PC-3 (cell line): ENCODE results near the gene TRAPPC10. TPM values are rescaled to one million over a fixed set of nuclear protein-coding genes. Genes with fewer than 3 reads are reported as not detected.

ENCODE experiments used
- ATAC-seq: fragments of 200-7000 bp; cut with Tn5 transposase; 2 replicates; pipeline ENCODE4 v1.9.1; 2020; ENCODE audit warnings: mild to moderate bottlenecking, moderate library complexity
- BruUV-seq: library from RNA; stranded (reverse); fragments of 400-500 nt; replicated peaks from 2 replicates; lab custom pipeline; 2021; lab: Mats Ljungman, UMichigan
- CTCF ChIA-PET: fragments of 300-600 bp; sonication (Branson Sonifier 250); formaldehyde crosslinking; loops from one replicate; lab custom pipeline; 2022; ENCODE audit warnings: antibody characterized with exemption; lab: Charles Lee
- POLR2A ChIA-PET: fragments of 300-600 bp; sonication (Branson Sonifier 250); formaldehyde crosslinking; loops from one replicate; lab custom pipeline; 2022; ENCODE audit warnings: antibody characterized with exemption; ENCODE audit not compliant: unreplicated experiment; lab: Charles Lee
- DNase-seq: peaks from one replicate; pipeline ENCODE4 v3.0.0-alpha.2; 2015
- H2AFZ ChIP-seq: fragments of 300-600 bp; sonication (generic); 2 replicates; pipeline ENCODE4 v1.6.0; 2016; ENCODE audit warnings: antibody characterized with exemption, low read length
- H3F3A ChIP-seq: fragments of 300-600 bp; sonication (generic); one replicate; pipeline ENCODE4 v1.6.0; 2017; ENCODE audit warnings: antibody characterized with exemption, low read length, control low read depth, mild to moderate bottlenecking; ENCODE audit not compliant: unreplicated experiment
- H3K27ac ChIP-seq: fragments of 300-600 bp; sonication (generic); 2 replicates; pipeline ENCODE4 v1.5.1; 2016; ENCODE audit warnings: mild to moderate bottlenecking, low read length
- H3K27me3 ChIP-seq: fragments of 300-600 bp; sonication (generic); 2 replicates; pipeline ENCODE4 v1.6.1; 2016; ENCODE audit warnings: low read length, mixed read lengths
- H3K36me3 ChIP-seq: fragments of 300-600 bp; sonication (generic); 2 replicates; pipeline ENCODE4 v1.6.1; 2016; ENCODE audit warnings: low read depth, mixed run types, low read length, mixed read lengths
- H3K4me1 ChIP-seq: fragments of 300-600 bp; sonication (generic); 2 replicates; pipeline ENCODE4 v1.5.1; 2016; ENCODE audit warnings: low read length; ENCODE audit not compliant: insufficient read depth
- H3K4me2 ChIP-seq: fragments of 300-600 bp; sonication (generic); 2 replicates; pipeline ENCODE4 v1.6.0; 2016; ENCODE audit warnings: low read length
- H3K4me3 ChIP-seq: fragments of 300-600 bp; sonication (generic); 2 replicates; pipeline ENCODE4 v1.5.1; 2016; ENCODE audit warnings: mild to moderate bottlenecking, low read length, mixed read lengths
- H3K79me2 ChIP-seq: fragments of 300-600 bp; sonication (generic); 2 replicates; pipeline ENCODE4 v1.6.1; 2017; ENCODE audit warnings: low read length, mixed read lengths
- H3K9ac ChIP-seq: fragments of 300-600 bp; sonication (generic); 2 replicates; pipeline ENCODE4 v1.6.0; 2016; ENCODE audit warnings: mild to moderate bottlenecking, low read length
- H3K9me2 ChIP-seq: fragments of 300-600 bp; sonication (generic); replicated peaks from 2 replicates; pipeline ENCODE4 v1.6.1; 2016; ENCODE audit warnings: mixed run types, low read length, mixed read lengths
- H3K9me3 ChIP-seq: fragments of 300-600 bp; sonication (generic); 2 replicates; pipeline ENCODE4 v1.6.1; 2016; ENCODE audit warnings: low read length, mixed read lengths
- H4K20me1 ChIP-seq: fragments of 300-600 bp; sonication (generic); 2 replicates; pipeline ENCODE4 v1.6.1; 2016; ENCODE audit warnings: low read length, mixed read lengths
- CTCF ChIP-seq: fragments of 300-600 bp; sonication (generic); conservative IDR thresholded peaks from 2 replicates; pipeline ENCODE4 v1.5.1; 2017; ENCODE audit warnings: antibody characterized with exemption, low read depth, mild to moderate bottlenecking, low read length
- EZH2 ChIP-seq: fragments of 300-600 bp; sonication (generic); IDR thresholded peaks from one replicate; pipeline ENCODE4 v1.6.1; 2017; ENCODE audit warnings: antibody characterized with exemption, mild to moderate bottlenecking, low read length; ENCODE audit not compliant: unreplicated experiment
- EZH2phosphoT487 ChIP-seq: fragments of 300-600 bp; sonication (generic); IDR thresholded peaks from 2 replicates; pipeline ENCODE4 v1.6.1; 2018; ENCODE audit warnings: mild to moderate bottlenecking, antibody characterized with exemption, low read length, borderline replicate concordance
- intact Hi-C: fragments of 100-400 bp; cut with micrococcal nuclease; formaldehyde crosslinking; loops from 2 replicates; pipeline ENCODE4 v1.9.0; 2023
- total RNA-seq: library from RNA; depleted of rRNA; stranded (reverse); fragments of >200 nt; gene quantifications from 2 replicates; pipeline ENCODE4 v1.2.3, GENCODE V29; 2014

The TRAPPC10 gene
- total RNA-seq, 1 experiment from 2014 or later: 31.4 TPM

GRCh38 chr21:44064852-44065403, 52.8 kb downstream of the TRAPPC10 start:
- Histone ChIP-seq H3K36me3 (peaks cover 32% of the 10 kb centered on the region), H3K27me3 (no peaks in the 10 kb centered on the region), H2AFZ (no peak overlapping the region), H3K9me3 (no peaks in the 10 kb centered on the region), H3F3A (no peaks in the 10 kb centered on the region), H3K27ac (no peak overlapping the region), H3K4me2 (no peak overlapping the region), H3K4me3 (no peak overlapping the region), H3K79me2 (no peaks in the 10 kb centered on the region; the same call in 1 of the 2 replicates), H3K9me2 (no peaks in the 10 kb centered on the region), H3K4me1 (no peaks in the 10 kb centered on the region), H4K20me1 (no peaks in the 10 kb centered on the region), H3K9ac (no peak overlapping the region)
- ChIA-PET CTCF (no interaction called here), POLR2A (no interaction called here)
- DNase-seq (no peak), ATAC-seq (no peak)
- intact Hi-C loops: no loop called here
- BruUV-seq: no TSS peak
- TF ChIP-seq EZH2 (no peak), CTCF (no peak), EZH2phosphoT487 (no peak)

- no peak overlapping the region for H2AFZ ChIP-seq
- peaks cover 32% of the 10 kb centered on the region for H3K36me3 ChIP-seq
- no peak overlapping the region for H3K27ac ChIP-seq
- H3K9me2 ChIP-seq: no peaks in the 10 kb centered on the region
- POLR2A ChIA-PET: no interaction called here
- H3K4me3 ChIP-seq: no peak overlapping the region
- intact Hi-C loops: no loop called here
- no peak for TF ChIP-seq EZH2phosphoT487
- TF ChIP-seq EZH2: no peak
- no peak for TF ChIP-seq CTCF
- no peaks in the 10 kb centered on the region; the same call in 1 of the 2 replicates for H3K79me2 ChIP-seq
- H3F3A ChIP-seq: no peaks in the 10 kb centered on the region
- no peaks in the 10 kb centered on the region for H3K4me1 ChIP-seq
- H3K9me3 ChIP-seq: no peaks in the 10 kb centered on the region
- BruUV-seq: no TSS peak
- CTCF ChIA-PET: no interaction called here
- ATAC-seq (no peak), DNase-seq (no peak)
- no peak overlapping the region for H3K4me2 ChIP-seq
- H4K20me1 ChIP-seq: no peaks in the 10 kb centered on the region
- no peak overlapping the region for H3K9ac ChIP-seq
- no peaks in the 10 kb centered on the region for H3K27me3 ChIP-seq
These were observed 53.3 kb downstream of the TRAPPC10 start for GRCh38 chr21:44065428-44065827.

GRCh38 chr21:44066116-44066515, 54.0 kb downstream of the TRAPPC10 start:
- no peak overlapping the region for H3K27ac ChIP-seq
- no TSS peak for BruUV-seq
- CTCF ChIA-PET: no interaction called here
- TF ChIP-seq EZH2 (no peak), EZH2phosphoT487 (no peak)
- H3K4me1 ChIP-seq: no peaks in the 10 kb centered on the region
- H3K4me3 ChIP-seq: no peak overlapping the region
- no peak overlapping the region for H3K9ac ChIP-seq
- no peak overlapping the region for H2AFZ ChIP-seq
- ATAC-seq (no peak), DNase-seq (no peak)
- no peaks in the 10 kb centered on the region for H3K27me3 ChIP-seq
- H3K9me3 ChIP-seq: no peaks in the 10 kb centered on the region
- H3F3A ChIP-seq: no peaks in the 10 kb centered on the region
- H3K36me3 ChIP-seq: peaks cover 32% of the 10 kb centered on the region
- H4K20me1 ChIP-seq: no peaks in the 10 kb centered on the region
- H3K79me2 ChIP-seq: no peaks in the 10 kb centered on the region; the same call in 1 of the 2 replicates
- no peaks in the 10 kb centered on the region for H3K9me2 ChIP-seq
- POLR2A ChIA-PET: no interaction called here
- intact Hi-C loops: no loop called here
- H3K4me2 ChIP-seq: no peak overlapping the region
